Activated CD4-positive, alpha-beta T cell treated with anti-CD3 and anti-CD28 coated beads for 48 hours (primary cell): ENCODE data around the gene PRAME.
A peak's percentile ranks its signal among the peaks of the same experiment; 100 is the strongest.
"Not testable (repeated sequence)": the region's sequence is repeated elsewhere in the genome, so short reads cannot be mapped to it uniquely, and the experiment has no call there.

ENCODE experiments used
- DNase-seq: peaks from one replicate; pipeline ENCODE4 v3.0.0-alpha.2; 2020

The PRAME gene

DNA sequence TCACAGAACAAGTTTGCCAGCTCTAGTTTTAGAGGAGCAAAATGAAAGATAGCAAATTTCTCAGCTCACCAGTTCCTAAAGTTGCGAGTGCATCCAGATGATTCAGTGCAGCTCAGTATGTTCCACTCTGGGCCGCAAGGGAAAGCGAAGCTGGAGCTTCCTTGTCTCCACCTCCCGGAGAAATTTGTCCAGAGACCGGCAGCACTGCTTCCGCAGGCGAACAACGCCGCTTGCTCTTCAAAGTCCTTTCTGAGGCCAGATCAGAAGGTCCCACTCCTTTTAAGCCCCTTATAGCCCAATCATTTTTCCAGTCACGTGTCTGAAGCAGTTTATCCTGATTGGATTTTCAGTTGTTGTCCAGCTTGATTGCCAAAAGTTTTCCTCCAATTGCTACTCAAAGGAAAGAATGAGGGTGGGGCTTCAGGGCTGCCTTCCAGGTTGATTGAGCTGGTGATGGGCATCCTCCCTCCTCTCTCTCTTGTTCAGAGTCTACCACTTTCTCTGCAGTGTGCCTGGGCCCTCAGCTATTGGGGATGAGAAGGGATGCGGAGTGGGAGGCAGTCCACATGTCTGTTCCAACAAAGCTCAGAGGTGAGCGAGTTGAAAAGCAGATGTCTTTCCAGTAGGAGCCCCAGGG lies 38.9 kb downstream of the PRAME start, which contains the start of gene ZNF280A:
ZNF280A (minus strand) TSS at position 251 of the 637 bp plus-strand sequence. CDS start 4,640 bp downstream, outside the sequence.
- DNase-seq = no peak

DNA sequence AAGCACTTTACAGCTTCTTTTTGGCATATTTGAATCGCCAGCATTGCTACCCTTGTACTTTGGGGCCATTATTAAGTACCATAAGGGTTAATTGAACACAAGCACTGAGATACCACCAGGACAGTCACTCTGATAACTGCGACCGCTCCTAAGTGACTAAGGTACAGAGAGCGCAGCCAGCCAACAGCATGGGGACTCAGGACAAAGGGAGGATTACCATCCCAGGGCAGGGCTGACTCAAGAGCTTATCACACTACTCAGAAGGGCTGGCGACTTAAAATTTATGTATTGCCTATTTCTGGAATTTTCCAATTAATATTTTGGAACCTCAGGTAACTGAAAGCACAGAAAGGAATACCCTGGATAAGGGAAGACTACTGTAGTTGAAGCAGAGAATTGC lies 39.5 kb downstream of the PRAME start:
- DNase-seq = no peak

DNA sequence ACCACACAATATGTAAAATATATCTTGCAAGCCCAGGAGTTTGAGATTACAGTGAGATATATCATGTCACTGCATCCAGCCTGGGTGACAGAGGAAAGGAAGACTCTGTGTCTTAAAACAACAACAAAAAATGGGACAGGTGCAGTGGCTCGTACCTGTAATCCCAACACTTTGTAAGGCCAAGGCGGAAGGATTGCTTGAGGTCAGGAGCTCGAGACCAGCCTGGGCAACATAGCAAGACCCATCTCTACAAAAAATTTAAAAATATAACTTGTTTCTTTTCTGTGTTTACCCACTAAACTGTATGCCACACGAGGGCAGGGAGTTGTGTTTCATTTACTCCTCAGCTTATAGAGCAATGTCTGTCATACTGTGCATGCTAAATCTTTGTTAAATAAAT lies 42.1 kb downstream of the PRAME start:
- no peak for DNase-seq

DNA sequence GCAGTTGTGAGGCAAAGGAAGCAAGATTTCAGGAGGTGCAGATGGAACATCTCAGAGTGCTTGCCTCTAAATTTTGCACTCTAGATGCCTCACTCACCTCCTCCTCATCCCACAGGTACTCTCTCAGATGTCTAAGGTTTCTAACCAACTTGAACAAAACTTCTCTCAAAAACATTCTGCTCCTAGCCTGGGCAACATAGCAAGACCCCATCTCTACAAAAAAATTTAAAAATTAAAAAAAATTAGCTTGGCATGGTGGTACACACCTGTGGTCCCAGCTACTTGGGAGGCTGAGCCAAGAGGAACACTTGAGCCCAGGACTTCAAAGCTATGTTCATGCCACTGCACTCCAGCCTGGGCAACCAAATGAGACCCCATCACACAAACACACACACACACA lies 43.2 kb downstream of the PRAME start:
- no peak for DNase-seq

DNA sequence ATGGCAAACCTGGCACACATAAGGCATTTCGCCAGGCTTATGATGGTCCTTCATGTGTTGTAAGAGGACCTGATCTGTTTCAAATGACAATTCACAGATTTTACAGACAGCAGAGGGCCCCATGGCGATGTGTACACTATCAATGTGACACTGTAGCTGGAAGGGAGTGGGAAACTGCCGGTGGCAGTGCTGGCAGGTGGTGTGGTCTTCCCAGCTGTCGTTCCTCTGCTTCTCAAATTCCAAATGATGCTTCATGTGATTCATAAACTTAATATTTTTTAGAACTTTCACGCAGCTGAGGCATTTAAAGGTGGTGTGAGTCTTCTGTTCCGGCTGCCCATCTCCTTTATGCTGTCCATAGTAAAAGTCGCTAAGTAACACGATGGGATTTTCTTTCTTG lies 44.6 kb downstream of the PRAME start:
- not testable (repeated sequence) for DNase-seq

DNA sequence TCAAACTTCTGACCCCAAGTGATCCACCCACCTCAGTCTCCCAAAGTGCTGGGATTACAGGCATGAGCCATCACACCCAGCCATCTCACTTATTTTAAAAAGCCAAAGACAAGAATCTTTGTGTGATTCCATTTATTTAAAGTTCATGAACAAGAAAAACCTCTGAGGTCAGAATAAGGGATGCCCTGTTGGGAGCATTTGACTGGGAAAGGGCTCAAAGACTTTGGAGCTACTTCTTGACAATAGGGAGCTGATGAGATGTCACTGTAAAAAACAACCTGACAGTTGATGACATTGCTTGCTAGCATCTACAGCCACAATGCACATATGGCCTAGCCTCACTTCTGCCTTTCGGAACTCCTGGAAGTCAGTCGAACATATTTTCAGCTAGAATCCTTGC lies 45.4 kb downstream of the PRAME start:
- no peak for DNase-seq

DNA sequence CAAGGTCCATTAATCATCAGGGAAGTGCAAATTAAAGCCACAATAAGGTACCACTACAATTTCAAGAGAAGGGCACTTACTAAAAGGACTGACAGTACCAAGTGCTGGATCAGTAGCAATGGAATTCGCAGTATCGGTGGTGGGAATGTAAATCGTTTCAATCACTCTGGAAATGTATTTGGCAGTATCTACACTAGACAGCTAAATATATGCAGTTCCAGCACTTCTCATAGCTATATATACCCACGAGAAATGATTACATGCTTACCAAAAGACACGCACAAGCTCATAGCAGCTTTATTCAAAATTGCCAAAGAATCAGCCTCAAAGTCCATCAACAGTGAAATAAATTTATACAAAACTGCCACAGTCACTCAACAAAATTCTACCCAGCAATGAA lies 46.1 kb downstream of the PRAME start:
- DNase-seq = no peak

DNA sequence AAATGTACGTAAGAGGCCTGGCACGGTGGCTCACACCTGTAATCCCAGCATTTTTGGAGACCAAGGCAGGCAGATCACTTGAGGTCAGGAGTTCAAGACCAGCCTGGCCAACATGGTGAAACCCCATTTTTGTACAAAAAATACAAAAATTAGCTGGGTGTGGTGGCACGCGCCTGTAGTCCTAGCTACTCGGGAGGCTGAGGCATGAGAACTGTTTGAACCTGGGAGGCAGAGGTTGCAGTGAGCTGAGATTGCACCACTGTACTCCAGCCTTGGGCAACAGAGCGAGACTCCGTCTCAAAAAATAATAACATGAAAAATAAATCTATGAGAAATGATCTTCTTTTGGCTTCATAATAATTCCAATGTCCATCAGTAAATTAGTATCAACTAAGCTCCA lies 48.2 kb downstream of the PRAME start:
- DNase-seq = not testable (repeated sequence)

DNA sequence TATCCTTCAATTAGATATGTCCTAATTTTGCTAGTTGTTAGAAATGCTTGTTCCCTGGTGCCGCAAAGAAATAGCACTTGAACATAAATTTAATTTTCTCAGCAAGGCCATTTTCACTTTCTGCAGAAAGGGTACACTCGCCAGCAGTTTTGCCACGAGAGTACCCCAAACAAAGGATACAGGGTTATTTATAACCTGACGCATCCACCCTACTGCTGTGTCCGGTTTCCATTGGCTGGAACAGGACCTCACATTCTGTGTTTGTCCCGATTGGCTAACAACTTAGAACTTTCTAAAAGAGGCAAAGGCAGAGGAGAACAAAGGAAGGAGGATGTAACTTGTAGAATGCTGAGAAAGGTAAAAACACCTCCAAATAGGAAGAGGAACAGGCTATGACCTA lies 49.2 kb downstream of the PRAME start:
- DNase-seq = not testable (repeated sequence)

DNA sequence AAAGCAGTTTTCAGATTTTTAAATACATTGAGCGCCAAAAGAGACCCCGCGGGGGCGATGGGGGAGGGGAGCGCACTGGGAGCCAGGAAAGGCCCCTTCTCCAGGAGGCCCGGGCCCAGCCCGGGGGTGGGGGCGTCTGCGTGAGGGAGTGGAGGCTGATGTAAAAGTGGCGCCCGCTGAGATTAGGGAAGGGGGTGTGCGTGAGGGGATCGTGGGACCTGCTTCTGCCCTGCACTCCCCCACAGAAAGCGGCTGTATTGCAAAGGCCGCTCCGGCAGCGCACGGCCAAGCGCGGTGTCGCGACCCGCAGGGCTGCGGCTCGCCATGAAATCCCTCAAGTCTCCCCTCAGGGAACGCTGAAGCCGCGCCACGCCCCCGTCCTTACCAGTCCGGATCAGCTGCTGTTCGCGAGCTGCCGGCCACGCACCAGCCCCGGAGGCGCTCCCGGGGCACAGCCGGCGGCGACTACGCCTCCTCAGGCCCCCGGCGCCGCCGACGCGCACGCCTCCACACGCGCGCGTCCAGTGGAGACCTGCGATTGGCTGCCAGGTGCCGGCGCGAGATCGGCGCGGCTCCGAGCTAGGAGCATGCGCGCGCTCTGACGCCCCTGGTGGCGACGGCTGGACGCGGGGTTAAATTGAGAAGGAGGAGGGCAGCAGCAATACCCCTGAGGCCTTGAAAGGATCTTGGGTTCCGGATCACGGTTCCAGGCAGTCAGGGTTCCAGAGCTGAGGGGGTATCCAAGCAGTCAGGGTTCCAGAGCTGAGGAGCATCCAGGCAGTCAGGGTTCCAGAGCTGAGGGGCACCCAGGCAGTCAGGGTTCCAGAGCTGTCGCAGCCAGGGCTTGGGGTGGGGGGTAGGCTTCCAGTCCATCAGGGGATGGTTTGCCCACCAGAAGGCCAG lies 50.5 kb downstream of the PRAME start, which contains the start of gene ZNF280B:
ZNF280B (minus strand) TSS at position 469 of the 903 bp plus-strand sequence. CDS start 19,344 bp downstream, outside the sequence.
- DNase-seq = peak; percentile 90

DNA sequence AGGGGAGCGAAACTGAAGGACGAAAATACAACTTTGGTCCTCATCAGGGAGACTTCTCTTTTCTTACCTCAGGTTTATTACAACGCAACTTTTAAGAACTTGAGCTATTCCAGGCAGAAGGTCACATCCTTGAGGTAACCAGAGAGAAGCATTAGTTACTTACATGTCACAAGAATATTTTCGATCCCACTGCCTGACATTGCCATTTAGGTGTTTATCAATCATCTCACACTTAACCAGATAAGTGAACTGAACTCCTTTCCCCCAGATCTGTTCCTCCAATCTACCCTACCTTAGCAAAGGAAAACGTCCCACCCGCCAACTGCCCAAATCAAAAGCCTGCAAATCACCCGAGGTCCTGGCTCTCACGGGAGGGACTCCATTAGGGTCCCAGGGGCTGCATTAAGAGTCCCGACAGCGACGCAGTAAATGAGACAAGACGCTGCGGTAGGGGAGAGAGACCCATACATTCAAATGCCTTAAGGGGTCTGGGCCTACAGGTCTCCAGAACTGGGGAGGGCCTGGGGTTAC lies 51.3 kb downstream of the PRAME start:
- DNase-seq = no peak

DNA sequence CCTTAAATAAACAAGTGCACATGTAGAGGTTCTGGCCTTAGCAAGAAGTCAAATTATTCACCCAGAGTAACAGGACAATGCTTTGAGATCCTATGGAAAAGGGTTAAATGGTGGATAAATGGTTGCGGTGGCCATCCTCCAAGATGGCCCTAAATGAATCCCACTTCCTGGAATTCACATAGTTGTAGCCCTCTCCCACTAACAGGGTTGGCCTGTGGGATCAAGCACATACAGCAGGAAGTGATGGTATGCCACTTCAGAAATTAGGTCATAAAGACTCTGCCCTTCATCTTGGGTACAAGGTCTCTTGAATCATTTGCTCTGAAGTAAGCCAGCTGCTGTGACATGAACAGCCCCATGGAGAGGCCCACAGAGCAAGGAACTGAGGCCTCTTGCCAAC lies 52.3 kb downstream of the PRAME start:
- no peak for DNase-seq

DNA sequence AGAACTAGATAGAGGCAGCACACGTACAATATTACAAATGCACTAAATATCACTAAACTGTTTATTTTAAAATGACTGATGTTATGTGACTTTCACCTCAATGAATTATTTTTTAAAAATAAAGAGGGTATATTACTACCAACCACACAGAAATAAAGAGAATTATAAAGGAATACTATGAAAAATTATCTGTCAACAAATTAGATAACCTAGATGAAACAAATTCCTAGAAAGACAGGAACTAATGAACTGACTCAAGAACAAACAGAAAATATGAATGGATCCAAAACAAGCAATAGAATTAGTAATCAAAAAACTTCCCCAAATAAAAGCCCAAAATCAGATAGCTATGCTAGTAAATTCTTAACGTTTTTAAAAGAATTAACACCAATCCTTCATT lies 60.8 kb downstream of the PRAME start:
- no peak for DNase-seq
